ENCODE results near the gene GALNT2.
A peak's percentile ranks its signal among the peaks of the same experiment; 100 is the strongest.

Gene GALNT2

DNA sequence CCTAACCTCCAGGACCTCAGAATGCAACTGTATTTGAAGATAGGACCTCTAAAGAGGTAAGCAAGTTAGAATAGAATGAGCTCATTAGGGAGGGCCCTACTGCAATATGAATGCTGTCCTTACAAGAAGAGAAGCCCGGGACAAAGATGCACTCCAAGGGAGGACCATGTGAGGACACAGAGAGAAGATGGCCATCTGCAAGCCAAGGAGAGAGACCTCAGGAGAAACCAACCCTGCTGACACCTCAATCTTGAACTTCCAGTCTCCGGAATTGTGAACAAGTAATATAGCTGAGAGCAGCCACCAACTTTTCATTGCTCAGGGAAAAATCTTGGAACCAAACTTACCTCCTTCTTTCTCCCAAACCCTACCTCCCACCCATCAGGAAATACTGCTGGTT lies 15.0 kb upstream of the GALNT2 start:
- DNase-seq: no peak

GRCh38 chr1:230052665-230053064 lies 14.4 kb upstream of the GALNT2 start:
- no peak for DNase-seq

- DNase-seq: no peak
Observed at GRCh38 chr1:230054092-230054749, 12.8 kb upstream of the GALNT2 start.

- no peak for DNase-seq
Observed at GRCh38 chr1:230056098-230056497, 10.9 kb upstream of the GALNT2 start.

- no peak for DNase-seq
Observed at GRCh38 chr1:230057100-230057499, 9.9 kb upstream of the GALNT2 start.

GRCh38 chr1:230057681-230058565 lies 9.1 kb upstream of the GALNT2 start:
- DNase-seq: no peak

DNA sequence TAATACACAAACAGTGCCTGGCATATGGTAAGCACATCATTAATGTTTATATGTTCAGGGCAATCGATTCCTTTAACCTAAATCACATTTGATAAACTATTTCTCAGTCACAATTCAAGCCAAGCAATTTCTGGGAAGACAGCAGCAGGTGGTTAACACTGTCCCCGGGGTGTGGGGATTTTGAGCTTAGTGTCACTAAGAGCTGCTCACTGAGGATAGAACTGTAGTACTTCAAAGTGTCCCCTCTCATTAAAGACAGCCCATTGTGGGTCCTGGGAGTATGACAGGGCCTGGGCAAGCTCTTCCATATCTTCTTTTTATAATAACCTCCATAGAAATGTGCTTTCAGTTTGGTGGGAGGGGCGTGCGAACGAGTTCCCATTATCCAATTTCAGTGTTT lies 8.4 kb upstream of the GALNT2 start:
- no peak for DNase-seq

DNA sequence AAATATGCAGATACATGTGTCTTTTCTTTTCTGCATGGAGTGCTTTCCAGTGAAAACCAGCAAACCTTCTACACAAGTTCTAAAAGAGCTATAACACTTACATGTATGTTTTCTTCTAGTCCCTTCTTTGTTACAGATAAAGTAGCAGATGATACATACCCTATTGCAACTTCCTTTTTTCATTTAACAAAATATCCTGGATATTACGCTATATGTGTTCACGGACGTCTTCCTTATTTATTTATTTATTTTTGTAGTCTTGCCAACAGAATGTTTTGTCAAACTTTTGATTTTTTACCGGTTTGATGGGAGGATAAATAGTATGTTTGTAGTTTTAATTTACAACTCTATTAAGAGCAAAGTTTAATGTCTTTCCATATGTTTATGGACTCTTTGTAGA lies 5.2 kb upstream of the GALNT2 start:
- DNase-seq: no peak

DNA sequence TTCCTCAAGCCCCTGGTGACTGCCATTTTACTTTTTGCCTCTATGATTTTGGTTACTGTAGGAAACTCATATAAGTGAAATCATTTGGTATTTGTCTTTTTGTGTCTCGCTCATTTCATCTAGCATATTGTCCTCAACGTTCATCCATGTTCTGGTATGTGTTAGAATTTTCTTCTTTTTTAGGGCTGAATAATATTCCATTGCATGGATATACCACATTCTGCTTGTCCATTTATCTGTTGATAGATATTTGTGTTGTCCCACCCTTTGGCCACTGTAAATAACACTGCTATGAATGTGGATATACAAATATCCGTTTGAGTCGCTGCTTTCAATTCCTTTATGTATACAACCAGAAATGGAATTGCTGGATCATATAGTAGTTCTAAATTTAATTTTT lies 4.5 kb upstream of the GALNT2 start:
- DNase-seq: no peak

DNA sequence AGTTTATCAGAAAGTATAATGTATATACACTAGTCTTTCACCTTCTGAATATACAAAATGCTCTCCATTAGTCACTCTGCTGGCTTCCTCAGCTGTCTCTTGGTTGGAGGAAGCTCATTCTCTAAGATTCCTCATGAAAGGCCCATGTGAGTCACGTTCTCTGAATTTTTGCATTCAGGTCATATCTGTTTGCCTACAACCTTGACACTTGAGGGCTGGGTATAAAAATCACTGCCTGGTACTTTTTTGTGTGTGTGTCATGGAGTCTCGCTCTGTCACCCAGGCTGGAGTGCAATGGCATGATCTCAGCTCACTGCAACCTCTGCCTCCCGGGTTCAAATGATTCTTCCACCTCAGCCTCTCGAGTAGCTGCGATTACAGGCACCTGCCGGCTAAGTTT lies 2.8 kb upstream of the GALNT2 start:
- DNase-seq: no peak

DNA sequence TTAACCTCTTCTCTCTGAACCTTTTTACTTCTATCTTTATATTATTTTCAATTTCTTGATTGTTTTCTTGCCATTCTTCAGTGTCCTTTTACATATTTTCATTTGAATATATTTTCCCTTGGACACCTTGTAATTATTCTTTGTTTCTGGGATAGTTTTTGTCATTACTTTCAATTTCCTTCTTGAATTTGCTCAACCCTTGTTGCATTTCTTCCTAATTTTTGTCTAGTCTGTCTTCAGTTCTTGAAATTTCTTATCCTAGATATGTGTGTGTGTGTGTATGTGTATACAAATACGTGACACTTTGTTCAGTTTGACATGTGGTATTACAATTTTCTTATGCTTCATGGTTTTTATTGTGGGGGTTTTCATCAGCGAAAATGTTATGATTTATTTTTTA lies 1.9 kb upstream of the GALNT2 start:
- no peak for DNase-seq

DNA sequence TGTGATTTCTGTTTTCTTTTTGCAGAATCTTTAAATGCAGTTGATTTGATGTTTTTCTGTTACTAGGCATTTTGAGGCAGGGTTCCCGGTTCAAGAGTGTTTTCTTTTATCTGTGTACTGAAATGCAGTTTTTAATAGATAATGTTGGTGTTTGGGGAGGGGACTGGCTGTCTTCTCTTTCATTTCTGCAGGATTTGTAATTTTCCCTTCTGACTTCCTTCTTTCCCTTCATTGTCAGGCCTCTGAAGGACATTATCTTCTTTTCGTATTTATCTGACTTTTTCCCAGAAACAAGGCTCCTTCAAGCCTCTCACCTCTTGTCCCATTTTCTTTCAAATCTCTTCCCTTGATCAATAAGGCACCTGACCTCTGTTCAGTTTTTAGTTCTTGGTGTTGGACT lies 1.5 kb upstream of the GALNT2 start:
- no peak for DNase-seq

- DNase-seq: no peak
Observed at GRCh38 chr1:230066031-230066430, 1.0 kb upstream of the GALNT2 start.

- DNase-seq: no peak
Observed at GRCh38 chr1:230067419-230067870, 407 bp downstream of the GALNT2 start.

- peak; percentile 20 for DNase-seq
Observed at GRCh38 chr1:230067871-230068620, 1.0 kb downstream of the GALNT2 start.

DNA sequence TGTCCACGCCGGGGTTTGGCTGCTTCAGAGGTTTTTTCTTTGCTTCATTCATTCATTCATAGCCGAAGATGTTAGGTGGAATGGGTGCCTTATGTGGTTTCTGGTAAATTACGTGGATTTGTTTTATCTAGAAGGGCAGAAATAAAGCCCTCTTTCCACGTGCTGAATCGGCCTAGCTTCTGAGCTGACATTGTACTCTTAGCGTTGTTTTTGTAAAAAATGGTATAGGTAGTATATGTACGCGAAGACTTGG lies 1.5 kb downstream of the GALNT2 start:
- no peak for DNase-seq

GRCh38 chr1:230068952-230069684 lies 2.1 kb downstream of the GALNT2 start:
- DNase-seq: no peak

- no peak for DNase-seq
Observed at GRCh38 chr1:230069796-230070195, 2.8 kb downstream of the GALNT2 start.

GRCh38 chr1:230070321-230071208 lies 3.5 kb downstream of the GALNT2 start:
- no peak for DNase-seq

DNA sequence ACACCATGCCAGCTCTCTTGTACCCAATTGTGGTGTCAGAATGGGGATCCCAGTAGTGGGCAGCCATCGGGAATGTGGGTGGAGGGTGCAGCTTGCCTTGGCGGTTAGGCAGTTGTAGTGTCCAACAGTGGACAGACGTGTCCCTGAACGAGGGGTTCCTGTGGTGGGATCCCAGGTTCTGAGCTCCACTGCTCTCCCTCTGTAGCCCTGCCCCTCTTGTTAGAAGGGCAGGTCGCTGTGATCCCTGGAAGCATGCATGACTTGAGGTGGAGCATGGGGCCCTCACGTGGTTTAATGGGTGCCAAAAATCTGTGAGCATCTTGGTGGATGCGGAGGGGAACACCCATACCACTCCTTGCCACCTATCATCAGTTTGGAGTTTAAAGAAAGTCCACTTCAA lies 4.3 kb downstream of the GALNT2 start:
- no peak for DNase-seq

- no peak for DNase-seq
Observed at GRCh38 chr1:230072296-230072695, 5.3 kb downstream of the GALNT2 start.

DNA sequence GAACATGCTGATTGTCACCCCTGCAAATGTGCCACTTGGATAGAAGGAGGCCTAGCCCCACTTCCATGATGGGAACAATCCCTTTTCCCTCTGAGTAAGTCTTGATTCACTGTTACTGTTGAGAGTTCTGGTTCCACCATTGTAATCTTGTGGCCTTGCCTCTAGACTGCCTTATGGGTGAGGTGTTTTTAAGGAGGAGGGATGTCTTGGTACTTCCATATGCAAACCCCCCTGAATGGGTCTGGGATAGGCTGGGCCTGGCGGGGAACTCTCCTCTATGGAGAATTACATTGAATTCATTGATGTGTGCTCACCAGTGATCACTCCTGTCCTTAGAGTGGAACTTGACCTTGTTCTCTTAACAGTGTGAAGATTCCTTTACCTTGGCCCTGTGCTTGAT lies 5.8 kb downstream of the GALNT2 start:
- no peak for DNase-seq

Measured in activated naive CD4-positive, alpha-beta T cell treated with Interleukin-2 at 50 U/mL for 16 hours (primary cell).